Measurements from ENCODE around the gene FYCO1.

DNA sequence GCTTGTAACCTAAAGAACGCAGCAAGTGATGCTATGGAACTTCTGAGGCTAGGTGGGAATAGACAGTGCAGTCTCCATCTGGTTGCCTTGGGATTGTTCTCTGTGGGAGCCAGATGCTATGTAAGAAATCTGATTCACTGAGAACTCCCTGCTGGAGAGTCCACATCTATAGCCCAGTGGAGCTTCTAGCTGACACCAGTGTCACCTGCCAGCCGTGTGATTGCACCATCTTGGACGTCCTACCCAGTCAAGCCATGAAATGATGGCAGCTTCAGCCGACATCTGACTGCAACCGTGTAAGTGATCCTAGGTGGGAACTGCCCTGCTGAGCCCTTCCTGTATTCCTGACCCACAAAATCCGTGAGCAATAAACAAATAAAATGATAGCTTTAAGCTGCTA, 12.4 kb upstream of the FYCO1 start:
- TF ChIP-seq EZH2 (IDR thresholded peaks at IDR 0.05; ENCODE audit: low read depth) = no peak
- TF ChIP-seq, protein P1, sequence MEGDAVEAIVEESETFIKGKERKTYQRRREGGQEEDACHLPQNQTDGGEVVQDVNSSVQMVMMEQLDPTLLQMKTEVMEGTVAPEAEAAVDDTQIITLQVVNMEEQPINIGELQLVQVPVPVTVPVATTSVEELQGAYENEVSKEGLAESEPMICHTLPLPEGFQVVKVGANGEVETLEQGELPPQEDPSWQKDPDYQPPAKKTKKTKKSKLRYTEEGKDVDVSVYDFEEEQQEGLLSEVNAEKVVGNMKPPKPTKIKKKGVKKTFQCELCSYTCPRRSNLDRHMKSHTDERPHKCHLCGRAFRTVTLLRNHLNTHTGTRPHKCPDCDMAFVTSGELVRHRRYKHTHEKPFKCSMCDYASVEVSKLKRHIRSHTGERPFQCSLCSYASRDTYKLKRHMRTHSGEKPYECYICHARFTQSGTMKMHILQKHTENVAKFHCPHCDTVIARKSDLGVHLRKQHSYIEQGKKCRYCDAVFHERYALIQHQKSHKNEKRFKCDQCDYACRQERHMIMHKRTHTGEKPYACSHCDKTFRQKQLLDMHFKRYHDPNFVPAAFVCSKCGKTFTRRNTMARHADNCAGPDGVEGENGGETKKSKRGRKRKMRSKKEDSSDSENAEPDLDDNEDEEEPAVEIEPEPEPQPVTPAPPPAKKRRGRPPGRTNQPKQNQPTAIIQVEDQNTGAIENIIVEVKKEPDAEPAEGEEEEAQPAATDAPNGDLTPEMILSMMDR (conservative IDR thresholded peaks at IDR 0.05) = no peak
